Superior temporal gyrus (tissue), 1 donor: ENCODE measurements around the gene TXK.
"Not testable (repeated sequence)": the region's sequence is repeated elsewhere in the genome, so short reads cannot be mapped to it uniquely, and the experiment has no call there.

ENCODE experiments used
- DNase-seq: peaks from one replicate; pipeline ENCODE4 v3.0.0-alpha.2; 2016; ENCODE audit errors: extremely low spot score

TXK gene

DNA sequence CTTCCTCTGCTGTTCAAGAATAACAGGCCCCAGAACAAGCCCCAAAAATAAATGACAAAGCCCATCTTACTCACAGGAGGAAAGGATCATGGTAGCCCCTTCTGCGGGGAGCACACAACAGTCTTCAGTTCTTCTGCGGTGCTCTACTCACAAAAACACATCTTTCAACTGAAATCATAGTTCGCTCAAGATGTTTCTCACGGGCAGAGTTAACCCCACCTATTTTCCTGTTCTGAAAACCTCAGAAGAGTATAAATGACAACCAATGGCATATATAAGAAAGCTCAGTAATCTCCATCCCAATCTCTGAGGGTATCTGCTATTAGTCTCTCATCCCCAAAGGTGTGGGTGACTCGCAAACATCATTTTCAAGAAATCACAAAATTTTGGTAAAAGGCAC is at the start of gene TXK:
Gene TXK (minus strand): TSS at position 170 of the 400 bp plus-strand sequence. CDS start 80 bp downstream, at position 90.
- no peak for DNase-seq

DNA sequence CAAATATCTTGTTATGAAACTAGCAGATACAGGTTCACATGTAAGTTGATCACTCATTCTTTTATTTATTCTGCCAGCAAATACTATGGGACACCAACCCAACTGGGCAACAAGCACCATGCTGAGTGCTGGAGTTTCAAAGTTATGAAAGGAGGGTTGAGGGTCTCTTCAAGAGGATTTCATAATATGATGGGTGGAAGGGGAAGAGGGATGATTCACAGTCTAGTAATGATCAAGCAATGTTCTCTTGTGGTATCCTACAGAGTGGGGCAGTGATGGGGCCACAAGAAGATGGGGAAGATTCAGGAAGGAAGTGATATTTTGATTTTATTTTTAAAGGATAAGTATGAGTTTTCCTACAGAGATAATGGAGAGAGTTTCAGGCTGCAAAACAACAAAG is 46.2 kb upstream of the TXK start:
- DNase-seq: no peak

- DNase-seq: no peak
Observed at GRCh38 chr4:48178931-48179330, 44.9 kb upstream of the TXK start.

DNA sequence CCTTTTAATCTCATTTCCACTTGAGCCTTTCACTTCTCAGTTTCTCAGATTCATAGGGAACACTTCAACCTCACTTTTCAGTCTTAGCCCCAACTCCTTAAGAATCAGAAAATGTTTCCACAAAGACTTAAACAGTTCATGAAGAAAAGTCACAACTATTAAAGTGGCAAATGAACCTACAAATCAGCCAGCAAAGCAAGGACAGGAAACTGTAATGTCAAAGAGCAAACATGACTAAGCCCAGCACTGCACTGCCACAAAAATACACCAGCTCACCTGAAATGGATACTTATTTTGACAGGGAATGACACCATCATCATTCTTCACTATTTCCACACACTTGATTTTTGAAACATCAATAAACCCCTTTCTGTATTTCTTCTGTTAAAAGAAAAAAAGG is 41.8 kb upstream of the TXK start:
- no peak for DNase-seq

DNA sequence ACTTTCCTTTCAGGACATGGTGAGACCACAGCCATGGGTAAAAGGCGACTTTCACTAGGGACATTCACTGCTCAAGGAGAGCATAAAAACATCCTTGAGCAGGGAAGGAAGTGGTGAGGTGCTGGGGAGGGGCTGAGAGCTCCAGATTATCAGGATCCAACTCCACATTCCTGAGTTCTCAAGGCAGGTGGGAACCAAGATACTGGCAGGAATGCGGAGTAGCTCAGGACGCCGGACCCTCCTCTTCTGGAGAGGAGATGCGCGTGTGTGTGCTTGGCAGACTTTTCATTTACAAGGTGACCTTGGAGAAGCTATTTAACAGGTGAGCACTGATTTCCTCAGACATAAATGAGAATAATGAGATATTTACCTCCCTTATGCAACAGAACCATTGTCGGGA is 41.3 kb upstream of the TXK start:
- DNase-seq: no peak

GRCh38 chr4:48173056-48173991 is 39.3 kb upstream of the TXK start:
- no peak for DNase-seq

GRCh38 chr4:48172651-48173050 is 38.6 kb upstream of the TXK start:
- DNase-seq: no peak

DNA sequence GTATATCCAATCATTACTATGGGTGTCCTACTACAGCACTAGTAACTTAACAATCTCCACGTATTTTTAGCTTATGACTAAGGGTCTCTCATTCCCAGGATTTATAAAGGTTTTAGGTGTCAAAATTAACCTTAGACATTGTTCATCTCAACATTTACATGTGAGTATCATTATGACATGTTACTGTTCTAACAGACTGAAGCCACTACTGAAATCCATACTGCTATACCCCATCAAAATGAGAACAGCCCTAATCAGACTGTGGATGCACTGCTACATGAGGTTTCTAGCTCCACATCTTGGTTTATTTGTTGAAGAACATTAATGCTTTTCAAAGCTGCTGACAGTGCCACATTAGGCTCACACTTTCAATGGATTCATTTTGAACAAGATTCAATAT is 35.6 kb upstream of the TXK start:
- DNase-seq: no peak

DNA sequence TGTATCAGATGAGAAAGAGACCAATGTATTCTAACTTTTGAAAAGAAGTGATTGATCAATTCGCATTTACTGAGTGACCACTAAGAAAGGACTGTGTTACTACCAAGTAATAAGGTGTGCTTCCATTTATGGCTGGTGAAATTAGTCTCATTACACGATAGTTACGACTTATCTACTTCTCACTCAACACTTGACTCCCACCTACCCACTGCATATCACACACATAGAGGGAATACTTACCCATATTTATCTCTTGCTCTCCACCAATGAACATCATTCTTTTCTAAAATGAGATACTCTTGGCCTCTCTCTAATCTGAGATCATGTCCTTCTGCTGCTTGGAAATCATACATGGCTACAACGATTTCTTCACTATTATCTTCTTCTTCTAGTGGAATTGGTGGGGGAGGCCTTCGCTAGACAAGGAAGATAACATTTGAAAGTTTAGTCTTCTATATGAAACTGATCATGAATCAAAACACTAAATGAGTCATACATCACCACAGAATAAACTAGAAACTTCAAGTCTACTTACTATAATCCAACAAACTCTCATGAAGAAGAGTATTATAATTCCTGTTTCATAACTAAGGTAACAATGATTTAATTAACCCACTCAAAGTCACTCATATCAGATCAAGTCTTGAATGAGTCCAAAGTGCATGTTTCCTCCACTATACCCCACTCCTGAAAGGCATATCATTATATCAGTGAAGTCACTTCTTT is 33.7 kb upstream of the TXK start:
- no peak for DNase-seq

GRCh38 chr4:48164561-48164960 is 30.5 kb upstream of the TXK start:
- DNase-seq: not testable (repeated sequence)

DNA sequence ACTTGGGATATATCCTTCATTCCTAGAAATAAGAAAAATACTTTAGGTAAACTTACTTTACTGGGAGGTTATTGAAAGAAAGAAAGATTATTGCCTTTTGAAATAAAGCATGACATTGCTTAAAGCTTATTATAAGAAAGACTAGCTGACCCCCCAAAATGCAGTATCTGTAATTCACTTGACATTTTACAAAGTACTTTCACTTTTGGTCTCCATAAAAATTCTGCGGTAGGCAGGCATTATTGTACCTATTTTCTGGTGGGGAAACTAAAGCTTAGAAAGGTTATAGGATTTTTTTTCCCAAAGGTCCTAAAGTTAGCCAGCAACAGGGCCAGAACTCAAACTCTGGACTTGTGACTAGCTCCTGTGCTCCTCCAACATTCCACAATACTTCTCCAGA is 29.7 kb upstream of the TXK start:
- no peak for DNase-seq

DNA sequence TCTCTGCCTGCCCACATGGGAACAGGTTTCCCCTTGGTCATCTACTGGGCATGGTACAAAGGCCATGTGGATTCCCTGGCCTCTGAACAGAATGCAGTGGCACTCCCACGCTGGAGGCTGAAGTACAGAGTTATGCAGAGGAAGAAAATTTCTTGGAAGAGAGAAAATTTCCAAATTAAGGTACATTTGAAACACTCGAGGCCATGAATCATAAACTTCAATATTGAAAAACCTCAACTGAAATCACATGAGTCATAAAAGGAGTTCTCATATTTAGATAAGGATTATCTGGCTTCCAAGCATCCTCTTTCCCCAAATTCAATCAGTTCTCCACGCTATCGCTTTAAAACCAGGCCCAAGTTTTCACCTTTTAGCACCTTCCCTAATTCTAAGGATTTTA is 28.1 kb upstream of the TXK start:
- peak; percentile 55 for DNase-seq

GRCh38 chr4:48157271-48157670 is 23.2 kb upstream of the TXK start:
- DNase-seq: no peak

DNA sequence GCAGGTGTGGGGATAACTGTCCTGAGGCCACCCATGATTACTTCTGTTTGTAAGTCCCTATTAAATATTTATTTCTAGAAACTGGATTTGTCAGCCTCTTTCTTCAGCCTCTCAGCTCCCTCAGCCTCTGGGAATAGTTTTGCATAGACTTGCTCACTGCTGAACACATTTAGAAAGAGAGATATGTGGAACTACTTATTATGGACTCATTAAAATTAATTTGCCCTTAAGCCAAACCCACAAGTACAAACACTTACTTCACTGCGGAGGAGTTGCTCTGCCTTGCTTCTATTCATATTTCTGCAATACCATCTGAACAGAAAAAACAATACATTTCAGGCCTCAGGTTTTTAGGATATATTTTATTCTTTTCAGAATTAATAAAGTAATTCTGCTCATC is 22.4 kb upstream of the TXK start:
- DNase-seq: no peak

GRCh38 chr4:48153791-48154550 is 19.9 kb upstream of the TXK start:
- DNase-seq: no peak

DNA sequence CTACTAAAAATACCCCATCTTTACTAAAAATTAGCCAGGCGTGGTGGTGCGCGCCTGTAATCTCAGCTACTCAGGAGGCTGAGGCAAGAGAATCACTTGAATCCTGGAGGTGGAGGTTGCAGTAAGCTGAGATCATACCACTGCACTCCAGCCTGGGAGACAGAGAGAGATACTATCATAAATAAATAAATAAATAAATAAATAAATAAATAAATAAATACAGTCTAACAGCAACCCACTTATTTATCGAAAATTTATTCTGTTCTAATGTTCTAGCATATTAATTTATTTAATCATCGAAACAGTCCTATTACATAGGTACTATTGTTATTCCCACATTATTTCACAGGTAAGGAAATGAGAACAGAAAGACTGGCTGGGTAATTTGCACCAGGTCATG is 18.2 kb upstream of the TXK start:
- no peak for DNase-seq

GRCh38 chr4:48149827-48150370 is 15.8 kb upstream of the TXK start:
- DNase-seq: no peak

DNA sequence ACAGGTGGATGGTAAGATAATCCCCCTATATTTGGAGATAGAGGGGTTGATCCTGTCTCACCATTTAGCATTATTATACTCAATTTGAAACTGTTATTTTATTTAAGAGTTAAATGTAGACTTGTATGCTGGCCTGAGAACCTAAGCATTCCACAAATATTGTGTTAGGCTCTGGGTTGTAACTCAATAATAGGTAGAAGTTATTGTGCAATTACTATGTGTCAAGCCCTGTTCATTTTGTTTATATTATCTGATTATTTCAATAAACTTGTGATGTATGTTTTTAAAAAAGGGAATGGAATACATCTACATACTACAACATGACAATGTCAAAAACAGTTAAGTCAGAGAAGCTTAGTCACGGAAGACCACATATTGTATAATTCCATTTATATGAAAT is 13.6 kb upstream of the TXK start:
- DNase-seq: no peak

DNA sequence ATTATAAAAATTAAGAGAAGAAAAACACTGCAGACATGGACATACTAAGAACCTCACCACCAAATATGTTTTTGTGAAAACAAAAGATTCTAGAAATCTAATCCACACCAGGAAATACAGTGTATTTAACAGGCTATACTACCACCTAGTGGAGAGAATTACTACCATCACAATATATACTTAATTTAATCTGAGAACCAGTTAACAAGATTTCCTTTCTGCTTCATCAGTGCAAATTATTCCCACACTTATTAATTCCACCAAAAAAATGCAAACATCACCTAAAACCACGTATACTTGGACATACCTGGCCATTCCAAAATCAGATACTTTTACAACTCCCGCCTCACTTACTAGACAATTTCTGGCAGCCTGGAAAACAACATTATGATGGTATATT is 7.0 kb upstream of the TXK start:
- peak; percentile 80 for DNase-seq

GRCh38 chr4:48139691-48140090 is 5.6 kb upstream of the TXK start:
- peak; percentile 24 for DNase-seq

DNA sequence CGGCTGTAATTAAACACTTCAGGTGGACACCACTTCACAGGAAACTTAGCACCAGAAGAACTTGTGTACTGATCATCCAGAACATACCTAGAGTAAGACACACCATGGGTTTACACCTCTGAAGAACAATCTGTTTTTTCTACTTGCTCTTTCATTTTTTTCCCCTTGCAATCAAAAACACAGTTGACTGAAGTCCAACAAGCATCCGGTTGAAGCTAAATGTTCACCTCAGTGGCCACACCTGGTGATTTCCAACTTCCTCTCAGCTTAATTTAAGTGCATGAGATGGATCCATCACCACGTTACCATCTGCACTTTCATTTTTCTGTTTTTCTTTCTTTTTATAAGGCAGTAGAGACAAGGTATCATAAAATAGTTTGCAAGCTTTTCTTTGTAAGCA is 4.9 kb upstream of the TXK start:
- DNase-seq: no peak

GRCh38 chr4:48138511-48138910 is 4.5 kb upstream of the TXK start:
- no peak for DNase-seq
